SK-N-SH treated with all-trans-retinoic acid at 6 μM for 48 hours (cell line): ENCODE results near the gene S100A1.

Experiments
- CREB5 ChIP-seq: fragments of 250-450 bp; sonication (Bioruptor Pico); IDR thresholded peaks from 2 replicates; pipeline ENCODE4 v1.5.1; 2020; ENCODE audit warnings: low read depth, mild to moderate bottlenecking, moderate library complexity
- ZC3H10 ChIP-seq: fragments of 250-450 bp; sonication (Bioruptor Pico); IDR thresholded peaks from 2 replicates; pipeline ENCODE4 v1.5.1; 2021; ENCODE audit warnings: mild to moderate bottlenecking, moderate library complexity

GRCh38 chr1:153667439-153667838 lies 39.2 kb downstream of the S100A1 start:
- TF ChIP-seq ZC3H10 (CRISPR knock-in tag) = no peak
- TF ChIP-seq CREB5 = no peak
